Stromal cell of bone marrow (primary cell): ENCODE data around the gene ATP9B.
"Not testable (repeated sequence)": the region's sequence is repeated elsewhere in the genome, so short reads cannot be mapped to it uniquely, and the experiment has no call there.

Experiments
- DNase-seq: peaks from one replicate; pipeline ENCODE4 v3.0.0-alpha.2; 2012; ENCODE audit warnings: low read depth

Gene ATP9B

DNA sequence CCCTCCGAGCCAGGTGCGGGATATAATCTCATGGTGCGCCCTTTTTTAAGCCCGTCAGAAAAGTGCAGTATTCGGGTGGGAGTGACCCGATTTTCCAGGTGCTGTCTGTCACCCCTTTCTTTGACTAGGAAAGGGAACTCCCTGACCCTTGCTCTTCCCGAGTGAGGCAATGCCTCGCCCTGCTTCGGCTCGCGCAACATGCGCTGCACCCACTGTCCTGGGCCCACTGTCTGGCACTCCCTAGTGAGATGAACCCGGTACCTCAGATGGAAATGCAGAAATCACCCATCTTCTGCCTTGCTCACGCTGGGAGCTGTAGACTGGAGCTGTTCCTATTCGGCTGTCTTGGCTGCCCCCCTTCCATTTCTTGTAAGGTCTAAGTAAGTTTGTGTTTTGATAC lies 221.2 kb downstream of the ATP9B start:
- DNase-seq, result not testable (repeated sequence)

DNA sequence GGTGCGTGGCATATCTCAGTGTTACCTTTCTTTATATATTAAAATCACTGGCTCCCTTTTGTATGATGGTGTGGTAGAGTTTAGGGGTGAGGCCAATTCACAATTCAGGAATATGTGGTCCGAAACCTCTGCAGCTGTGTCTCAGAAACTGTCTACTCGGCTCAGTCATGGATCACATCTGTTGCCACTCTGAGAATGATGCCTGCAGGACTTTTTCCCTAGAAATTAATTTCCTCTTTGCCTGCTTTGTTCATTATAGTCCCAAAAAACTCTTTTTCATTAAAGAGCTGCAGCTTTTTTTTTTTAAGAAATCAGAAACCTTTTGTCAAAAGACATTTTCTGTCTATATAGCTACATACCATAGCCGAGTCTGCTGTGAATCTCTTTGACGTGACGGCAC lies 221.7 kb downstream of the ATP9B start:
- no peak for DNase-seq

DNA sequence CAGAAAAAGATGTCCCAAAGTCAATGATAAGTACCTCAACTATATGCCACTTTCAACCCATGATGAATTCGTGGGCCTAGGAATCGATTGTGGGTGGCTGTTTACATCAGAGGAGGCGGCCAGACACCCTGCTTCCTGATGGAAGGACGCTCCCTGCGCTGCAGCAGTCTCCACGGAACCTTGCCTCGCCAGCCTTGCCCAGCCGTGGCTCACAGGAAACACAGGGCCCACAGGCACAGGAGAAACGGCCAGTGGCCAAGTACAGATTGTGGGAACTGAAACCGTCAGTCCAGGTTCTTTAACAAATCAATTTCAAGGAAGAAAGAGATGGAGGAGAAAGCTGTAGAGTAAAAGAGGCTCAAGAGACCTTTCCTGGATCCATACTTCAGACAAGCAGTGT lies 225.0 kb downstream of the ATP9B start:
- no peak for DNase-seq

DNA sequence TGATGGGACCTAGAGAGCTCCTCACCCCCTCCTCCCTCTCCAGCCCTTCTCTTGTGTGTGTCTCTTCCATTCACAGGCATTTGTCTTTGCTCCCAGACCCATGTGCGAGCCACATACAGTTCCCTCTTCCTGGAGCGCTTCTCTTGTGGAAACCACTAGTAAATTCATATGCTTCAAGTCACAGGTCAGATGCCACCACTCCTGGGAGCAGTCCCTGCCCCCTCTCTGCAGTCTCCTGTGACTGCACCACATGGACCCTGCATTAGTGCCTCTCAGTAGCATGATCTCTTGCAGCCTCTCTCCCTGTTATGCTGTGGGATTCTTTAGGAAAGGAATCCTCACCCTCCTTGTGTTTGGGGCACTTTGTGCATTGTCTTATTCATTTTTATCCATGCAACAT lies 230.1 kb downstream of the ATP9B start:
- no peak for DNase-seq

DNA sequence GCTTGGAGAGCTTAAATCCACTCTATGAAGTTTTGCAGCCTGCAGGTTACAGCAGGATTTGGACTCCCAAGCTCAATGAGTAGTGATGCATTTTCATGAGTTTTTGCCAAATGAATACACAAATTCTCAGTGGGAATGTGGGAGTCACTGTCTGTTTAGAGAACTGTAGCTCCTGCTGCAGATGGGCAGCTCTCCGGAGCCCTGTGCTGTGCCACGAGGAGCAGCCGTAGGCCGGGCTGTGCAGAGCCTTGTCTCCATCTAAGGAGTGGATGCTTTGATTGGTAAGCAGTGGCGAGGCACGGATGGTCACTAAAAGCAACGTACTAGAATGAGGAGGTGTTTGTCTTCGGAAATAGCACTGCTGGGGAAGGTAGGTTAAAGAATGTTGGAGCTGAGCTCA lies 230.5 kb downstream of the ATP9B start:
- DNase-seq, result no peak

DNA sequence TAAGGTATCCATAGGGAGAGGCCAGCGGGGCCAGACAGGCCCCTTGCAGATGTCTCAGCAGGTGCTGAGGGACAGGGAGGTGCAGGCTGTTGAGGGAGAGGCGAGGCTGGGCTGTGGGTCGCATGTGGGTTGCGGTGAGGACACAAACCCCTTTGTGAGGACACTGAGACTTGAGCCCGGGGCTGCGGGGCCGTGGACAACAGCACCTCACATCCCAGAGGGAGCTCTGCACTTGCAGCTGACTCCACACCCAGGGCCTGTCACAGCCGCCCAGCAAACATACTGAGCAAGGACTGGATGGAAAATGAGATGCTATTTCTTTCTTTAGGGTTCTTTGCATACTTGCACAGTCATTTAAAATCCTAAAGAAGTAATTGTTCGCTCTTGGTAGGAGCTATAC lies 231.2 kb downstream of the ATP9B start:
- no peak for DNase-seq

DNA sequence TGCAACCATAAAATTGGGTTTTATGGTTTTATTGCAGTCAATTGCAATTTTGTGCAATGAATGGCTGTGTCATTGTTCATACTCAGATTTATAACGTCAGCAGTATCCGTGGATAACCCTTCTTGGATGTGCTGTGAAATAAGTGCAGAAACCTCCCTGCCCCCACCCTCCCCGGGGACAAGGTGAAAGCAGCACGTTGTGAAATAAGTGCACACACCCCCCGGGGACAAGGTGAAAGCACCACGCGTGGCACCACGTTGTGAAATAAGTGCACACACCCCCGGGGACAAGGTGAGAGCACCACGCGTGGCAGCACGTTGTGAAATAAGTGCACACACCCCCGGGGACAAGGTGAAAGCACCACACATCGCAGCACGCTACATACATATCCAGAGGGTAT lies 232.9 kb downstream of the ATP9B start:
- peak; percentile 20 for DNase-seq

DNA sequence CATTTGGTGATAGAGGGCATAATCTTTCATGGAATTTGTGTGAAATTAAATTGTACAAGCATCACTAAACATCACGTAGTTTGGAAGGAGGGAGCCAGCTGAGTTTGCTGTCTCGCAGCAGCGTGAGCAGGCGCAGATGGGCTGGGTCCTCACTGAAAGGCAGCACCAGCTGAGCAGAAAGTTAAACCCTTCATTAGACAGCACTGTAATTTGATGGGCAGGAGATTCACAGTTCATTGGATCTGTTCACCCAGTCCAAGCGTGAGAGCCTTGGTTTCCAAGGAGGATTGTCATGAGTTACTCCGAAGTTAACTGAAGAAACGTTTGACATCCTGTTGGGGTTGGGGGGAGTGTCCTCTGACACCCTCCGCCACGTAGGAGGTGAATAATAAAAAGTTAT lies 236.7 kb downstream of the ATP9B start:
- DNase-seq, result no peak

DNA sequence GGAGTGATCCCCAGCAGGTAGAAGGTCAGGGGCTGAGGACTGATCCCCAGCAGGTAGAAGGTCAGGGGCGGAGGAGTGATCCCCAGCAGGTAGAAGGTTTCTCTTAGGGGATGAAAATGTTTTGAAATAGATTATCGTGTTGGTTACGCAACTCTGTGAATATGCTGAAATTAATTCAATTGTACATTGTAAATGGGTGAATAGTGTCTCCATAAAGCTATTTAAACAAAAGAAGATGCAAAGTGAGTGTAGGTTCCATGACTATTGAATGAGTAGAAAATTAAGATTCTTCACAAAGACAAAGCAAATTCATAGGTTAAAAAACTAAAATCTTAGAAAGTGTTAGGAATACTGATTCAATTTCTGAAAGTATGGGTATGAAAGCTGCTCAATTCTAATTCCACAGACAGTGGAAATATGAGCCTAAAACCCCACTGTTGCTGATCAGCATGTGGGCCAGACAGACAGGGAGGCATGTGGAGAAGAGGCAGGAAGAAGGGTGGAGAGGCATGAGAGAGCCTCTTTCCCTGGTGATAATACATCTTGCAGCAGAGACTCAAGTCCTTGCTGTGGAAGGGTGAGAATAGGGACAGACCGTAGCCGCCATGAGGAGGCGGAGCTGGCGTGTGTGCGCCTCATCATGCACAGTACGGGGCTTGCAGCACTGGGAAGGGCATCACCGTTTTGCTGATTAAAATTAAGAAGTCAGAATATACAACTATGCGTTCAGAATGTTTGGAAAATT lies 240.6 kb downstream of the ATP9B start:
- DNase-seq, result no peak

DNA sequence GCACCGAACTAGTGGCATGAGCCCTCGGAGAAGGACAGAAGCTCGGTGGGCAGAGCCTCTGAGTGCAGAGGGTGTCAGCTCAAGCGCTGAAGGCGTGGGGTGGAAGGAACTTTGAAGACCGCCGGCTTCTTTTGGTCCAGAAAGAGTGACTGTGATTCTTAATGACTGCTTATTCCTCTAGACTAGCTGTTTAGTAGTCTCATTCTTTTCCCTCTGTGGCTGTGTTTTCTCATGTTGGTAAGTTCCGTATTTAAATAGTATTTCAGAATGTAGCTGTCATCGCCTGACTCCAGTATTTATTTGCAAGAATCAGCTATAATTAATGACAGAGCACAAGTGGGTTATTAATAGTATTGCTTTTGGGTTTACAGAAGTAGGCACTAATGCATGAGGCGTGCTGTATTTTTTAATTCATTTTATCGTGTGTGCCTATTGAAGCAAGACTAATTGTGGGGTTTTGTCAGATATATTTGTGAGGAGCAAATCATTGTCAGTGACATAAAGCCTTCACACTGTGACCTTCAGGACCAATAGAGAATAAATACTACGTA lies 245.7 kb downstream of the ATP9B start:
- DNase-seq, result no peak

DNA sequence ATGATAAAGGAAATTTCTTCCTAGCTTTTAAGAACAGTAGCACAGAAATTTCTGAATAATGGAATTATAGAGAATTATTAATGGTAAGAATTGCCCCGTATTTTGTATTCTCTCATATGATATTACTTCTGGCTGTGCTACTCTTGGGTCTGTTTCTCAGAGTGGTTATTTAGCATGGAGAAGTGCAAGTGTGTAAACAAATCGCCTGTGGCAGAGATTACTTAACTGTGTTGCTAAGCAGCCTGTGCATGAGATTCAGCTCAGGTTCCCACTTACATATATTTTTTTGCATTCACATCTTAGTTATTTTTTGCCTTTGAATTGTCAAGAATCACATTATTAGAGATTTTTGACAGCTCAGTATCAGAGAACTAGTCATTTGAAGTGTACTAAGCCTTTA lies 246.4 kb downstream of the ATP9B start:
- DNase-seq, result no peak

DNA sequence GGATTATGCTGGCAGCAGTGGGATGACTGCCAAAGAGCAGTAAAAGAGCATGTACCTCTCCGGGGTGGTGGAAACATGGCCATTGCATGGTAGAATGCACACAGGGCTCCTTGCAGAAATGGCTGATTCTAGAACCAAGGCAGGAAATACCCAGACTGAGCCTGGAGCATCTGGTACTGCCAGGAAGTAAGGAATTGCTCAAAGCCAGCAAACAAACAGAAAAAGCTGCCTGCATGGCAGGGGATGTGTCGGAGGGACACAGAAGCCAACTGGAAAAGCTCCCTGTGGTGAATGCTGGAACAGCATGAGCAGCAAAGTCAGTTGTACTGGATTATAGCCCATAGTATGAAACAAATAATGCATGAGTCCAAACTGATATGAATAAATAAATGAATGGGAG lies 248.5 kb downstream of the ATP9B start:
- DNase-seq, result no peak

DNA sequence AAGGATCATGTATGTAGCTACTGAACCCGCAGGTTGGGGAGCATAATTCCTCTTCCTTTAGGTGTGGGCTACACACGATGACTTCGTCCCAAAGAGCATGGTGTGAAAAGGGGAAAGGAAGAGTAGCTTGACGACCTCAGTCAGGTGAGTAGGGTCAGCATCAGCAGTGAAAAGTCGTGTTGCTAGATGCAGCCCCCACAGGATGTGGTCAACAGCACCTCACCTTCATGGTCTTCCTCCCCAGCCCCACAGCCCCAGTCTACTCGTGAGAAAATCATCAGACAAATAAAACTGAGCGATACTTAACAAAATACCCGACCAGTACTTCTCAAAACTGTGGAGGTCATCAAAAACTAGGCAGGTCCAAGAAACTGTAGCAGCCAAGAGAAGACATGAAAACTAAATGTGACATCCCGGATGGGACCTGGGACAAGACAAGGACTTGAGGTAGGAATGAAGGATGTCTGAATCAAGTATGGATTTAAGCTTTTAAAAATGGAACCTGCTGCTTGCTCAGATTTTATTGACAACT lies 249.0 kb downstream of the ATP9B start:
- no peak for DNase-seq

DNA sequence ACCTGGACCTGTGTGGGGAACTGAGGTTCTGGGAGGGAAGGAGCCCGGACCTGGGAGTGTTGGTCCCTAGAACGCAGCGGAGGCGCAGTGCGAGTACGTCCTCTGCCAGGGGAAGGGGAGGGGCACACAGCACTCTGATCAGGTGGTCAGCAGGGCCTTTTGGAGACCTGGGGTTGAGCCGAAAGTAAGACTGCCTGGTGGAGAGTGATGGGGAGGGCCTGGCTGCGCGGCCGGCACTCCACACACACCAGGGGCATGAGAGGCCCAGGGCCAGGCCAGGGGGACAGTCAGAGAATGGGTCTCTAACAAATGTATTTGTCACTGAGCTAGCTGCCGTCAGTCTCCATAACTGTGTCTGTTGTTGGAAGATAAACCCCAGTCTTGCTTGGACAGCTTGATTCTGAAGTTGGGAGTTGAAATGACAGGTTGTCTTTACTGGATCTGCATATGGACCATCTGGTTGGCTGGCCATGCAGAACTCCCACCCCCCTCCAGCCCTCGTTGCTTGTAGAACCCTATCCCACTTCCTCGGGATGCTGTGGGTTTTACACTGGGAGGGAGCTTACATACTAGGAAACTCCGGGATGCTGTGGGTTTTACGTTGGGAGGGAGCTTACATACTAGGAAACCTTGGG lies 251.1 kb downstream of the ATP9B start:
- DNase-seq, result no peak

DNA sequence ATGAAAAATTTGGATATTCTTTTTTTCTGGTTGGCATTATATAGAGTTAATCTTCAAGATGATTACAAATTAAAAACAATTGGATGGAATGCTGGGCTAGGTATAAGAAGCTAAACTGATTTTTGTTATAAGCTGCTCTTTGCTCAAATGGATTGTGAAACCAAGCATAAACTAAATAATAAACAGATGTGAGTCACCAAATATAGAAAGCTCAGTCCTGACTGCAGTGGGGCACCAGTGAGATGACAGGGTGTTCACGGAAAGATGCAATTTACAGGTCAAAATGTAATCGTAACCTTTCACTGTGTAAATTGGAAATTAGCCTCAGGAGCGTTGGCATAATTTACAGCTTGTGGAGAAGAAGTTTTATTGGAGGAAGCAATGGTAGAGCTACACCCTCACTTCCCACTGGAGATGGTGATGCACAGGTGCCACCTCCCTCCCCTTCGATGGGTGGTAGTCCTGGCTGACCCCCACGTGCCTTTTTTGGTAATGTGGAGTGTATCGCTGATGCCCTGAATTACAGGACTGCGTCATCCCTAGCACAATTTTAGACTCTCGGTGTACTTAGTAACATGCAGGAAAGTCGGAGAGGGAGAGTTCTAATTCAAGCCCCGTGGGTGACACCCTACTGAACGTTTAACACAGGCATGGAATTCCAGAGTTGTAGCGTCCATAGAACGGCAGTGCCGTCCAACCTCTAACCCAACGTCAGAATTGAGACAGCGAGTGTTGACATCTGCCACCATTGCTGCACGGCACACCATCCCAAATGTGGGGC lies 252.6 kb downstream of the ATP9B start:
- no peak for DNase-seq

DNA sequence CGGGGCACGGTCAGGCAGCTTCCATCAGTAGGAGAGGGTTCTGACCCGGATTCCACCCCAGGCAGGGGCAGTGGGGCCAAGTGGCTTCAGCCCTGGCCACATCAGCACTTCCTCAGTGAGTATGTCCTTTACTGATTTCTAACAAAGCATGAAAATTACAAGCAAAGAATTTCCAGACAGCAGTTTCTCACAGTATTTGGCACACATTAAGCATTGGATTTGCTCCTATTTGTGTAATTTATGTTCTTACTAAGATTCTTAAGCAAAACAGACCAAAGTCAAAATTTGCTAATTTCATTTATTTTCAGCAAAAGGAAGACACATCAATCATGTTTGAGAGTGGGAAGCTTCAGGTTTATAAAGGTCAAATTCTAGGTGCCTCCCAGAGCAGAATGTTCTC lies 253.2 kb downstream of the ATP9B start:
- DNase-seq, result no peak

DNA sequence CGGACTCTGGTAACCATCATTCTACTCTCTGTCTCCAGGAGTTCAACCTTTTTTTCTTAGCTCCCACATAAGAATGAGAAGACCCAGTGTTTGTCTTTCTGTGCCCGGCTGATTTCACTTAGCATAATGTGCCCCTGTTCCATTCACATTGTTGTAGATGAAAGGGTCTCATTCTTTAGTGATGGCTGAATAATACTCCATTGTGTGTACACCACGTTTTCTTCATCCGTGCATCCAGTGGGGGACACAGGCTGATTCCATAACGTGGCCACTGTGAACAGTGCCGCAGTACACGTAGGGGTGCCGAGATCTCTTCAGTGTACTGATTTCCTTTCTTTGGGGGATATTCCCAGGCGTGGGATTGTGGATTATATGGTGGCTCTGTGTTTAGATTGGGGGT lies 254.3 kb downstream of the ATP9B start:
- no peak for DNase-seq

DNA sequence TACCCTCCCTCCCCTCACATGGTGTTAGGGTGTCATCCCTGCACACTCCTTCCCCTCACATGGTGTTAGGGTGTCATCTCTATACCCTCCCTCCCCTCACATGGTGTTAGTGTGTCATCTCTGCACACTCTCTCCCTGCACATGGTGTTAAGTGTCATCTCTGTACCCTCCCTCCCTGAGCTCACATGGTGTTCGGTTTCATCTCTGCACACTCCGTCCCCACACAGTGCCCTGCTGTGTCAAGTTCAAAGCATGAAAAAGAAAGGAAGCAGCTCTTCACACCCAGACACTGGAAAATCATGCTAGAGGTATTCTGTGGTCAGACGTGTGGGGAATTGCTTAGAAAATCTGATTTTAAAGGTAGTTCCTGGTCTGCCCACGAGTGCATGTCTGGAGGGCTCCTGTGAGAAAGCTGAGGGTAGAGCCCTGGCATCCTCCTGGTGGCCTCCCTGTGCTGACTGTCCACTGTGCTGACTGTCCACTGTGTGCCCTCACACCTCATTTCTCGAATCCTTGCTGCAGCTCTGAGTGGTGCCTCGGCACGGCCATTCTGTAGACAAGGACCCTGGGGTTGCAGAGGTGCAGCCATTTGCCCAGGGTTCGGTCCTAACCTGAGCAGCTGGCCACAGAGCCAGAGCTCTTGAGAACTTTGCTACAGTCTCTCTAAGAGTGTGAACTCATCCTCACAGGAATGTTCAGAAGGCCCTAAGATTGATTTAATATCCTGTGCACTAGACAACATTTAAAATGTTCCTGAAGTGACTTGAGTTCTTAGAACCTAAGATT lies 257.4 kb downstream of the ATP9B start:
- DNase-seq, result no peak

DNA sequence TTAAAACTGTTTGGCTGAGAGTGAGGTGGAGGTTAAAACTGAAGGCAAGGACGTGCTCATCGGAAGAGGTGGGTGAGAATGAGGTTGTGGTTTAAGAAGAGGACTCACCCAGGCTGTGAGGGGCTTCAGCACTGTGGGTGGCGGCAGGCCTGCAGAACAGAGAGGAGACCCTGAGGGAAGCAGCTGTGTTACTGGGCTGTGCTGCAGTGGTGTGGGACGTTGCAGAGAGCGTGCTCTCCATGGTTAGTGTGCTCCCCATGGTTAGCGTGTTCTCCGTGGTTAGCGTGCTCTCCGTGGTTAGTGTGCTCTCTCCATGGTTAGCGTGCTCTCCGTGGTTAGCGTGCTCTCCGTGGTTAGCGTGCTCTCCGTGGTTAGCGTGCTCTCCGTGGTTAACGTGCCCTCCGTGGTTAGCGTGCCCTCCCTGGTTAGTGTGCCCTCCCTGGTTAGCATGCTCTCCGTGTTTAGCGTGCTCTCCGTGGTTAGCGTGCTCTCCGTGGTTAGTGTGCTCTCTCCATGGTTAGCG lies 258.1 kb downstream of the ATP9B start:
- DNase-seq, result no peak

DNA sequence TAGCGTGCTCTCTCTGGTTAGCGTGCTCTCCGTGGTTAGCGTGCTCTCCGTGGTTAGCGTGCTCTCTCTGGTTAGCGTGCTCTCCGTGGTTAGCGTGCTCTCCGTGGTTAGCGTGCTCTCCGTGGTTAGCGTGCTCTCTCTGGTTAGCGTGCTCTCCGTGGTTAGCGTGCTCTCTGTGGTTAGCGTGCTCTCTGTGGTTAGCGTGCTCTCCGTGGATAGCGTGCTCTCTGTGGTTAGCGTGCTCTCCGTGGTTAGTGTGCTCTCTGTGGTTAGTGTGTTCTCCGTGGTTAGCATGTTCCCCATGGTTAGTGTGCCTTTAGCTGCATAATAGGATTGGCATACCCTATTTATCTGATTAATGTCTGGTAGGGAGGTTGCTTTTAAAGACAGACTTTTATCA lies 258.7 kb downstream of the ATP9B start:
- not testable (repeated sequence) for DNase-seq

DNA sequence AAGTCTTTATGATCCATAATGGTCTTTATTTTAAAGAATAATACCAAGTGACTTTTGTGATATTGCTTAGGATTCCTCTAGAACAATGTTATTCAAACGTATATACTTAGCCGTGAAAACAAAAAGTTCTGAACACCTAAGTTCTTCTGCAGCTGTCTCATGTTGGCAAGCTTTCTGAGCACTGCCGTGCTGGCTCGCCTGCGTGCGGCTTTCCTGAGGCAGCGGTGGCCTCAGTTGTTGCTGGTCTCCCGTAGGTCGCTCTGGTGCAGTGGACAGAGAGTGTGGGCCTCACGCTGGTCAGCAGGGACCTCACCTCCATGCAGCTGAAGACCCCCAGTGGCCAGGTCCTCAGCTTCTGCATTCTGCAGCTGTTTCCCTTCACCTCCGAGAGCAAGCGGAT lies 259.7 kb downstream of the ATP9B start:
- DNase-seq, result no peak

DNA sequence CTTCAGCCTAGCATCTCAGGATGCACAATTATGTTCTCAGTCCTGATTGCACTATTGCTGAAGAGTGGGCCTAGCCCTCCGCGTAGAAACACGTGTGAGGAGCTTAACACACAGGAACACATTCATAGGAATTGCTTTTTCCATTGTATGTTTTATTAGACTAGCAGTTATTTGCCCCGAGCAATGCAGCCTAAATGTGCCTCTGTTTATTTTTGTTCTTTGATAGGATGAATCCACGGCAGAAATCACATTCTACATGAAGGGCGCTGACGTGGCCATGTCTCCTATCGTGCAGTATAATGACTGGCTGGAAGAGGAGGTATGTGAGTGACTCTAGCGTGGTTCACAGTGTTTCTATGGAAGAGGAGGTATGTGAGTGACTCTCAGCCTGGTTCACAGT lies 260.6 kb downstream of the ATP9B start:
- no peak for DNase-seq
